ENCODE measurements around the gene TFDP2.
"Not testable (repeated sequence)": the region's sequence is repeated elsewhere in the genome, so short reads cannot be mapped to it uniquely, and the experiment has no call there.

- peak; percentile 58 for TF ChIP-seq CTCF (conservative IDR thresholded peaks at IDR 0.05; ENCODE audit: low read length)
- not testable (repeated sequence) for TF ChIP-seq EZH2phosphoT487 (IDR thresholded peaks at IDR 0.05; ENCODE audit: borderline replicate concordance, low read depth, low read length)
Observed at GRCh38 chr3:142140608-142141285, 8.6 kb downstream of the TFDP2 start.
